Muscle of leg (tissue), 11 donors: ENCODE results near the gene FCHSD2. TPM values are rescaled to one million over a fixed set of nuclear protein-coding genes. Genes with fewer than 3 reads are reported as not detected.
"Not testable (repeated sequence)": the region's sequence is repeated elsewhere in the genome, so short reads cannot be mapped to it uniquely, and the experiment has no call there.

Experiments used
- DNase-seq: peaks from one replicate; pipeline ENCODE4 v3.0.0; 2013
- H3K27ac ChIP-seq: one replicate; pipeline ENCODE4 v1.5.1; 2013; ENCODE audit warnings: mild to moderate bottlenecking, low read length, control low read depth
- H3K27me3 ChIP-seq: one replicate; pipeline ENCODE4 v1.6.1; 2013; ENCODE audit warnings: low read length; ENCODE audit not compliant: control insufficient read depth, insufficient read depth
- H3K36me3 ChIP-seq: one replicate; pipeline ENCODE4 v1.6.1; 2013; ENCODE audit warnings: low read length; ENCODE audit not compliant: control insufficient read depth, insufficient read depth
- H3K4me1 ChIP-seq: one replicate; pipeline ENCODE4 v1.6.1; 2013; ENCODE audit warnings: low read length; ENCODE audit not compliant: control insufficient read depth, insufficient read depth
- H3K4me3 ChIP-seq: one replicate; pipeline ENCODE4 v1.5.1; 2013; ENCODE audit warnings: low read length, control low read depth
- H3K9me3 ChIP-seq: replicated peaks from 2 replicates; pipeline ENCODE4 v1.6.1; 2013; ENCODE audit warnings: low read depth, low read length; ENCODE audit not compliant: control insufficient read depth
- WGBS: methylation state at CpG from one replicate; pipeline ENCODE4 v1.1.5; 2013; ENCODE audit warnings: missing lambda C conversion rate; ENCODE audit not compliant: insufficient coverage; 5-methylcytosine and 5-hydroxymethylcytosine counted together
- polyA plus RNA-seq, 8 donors: library from polyadenylated mRNA; unstranded; fragments of 120-200 nt; gene quantifications; one replicate each; pipeline versions ENCODE4 v1.2.1 to v1.2.3, GENCODE V29; 2013; ENCODE audit warnings: inconsistent platforms in 1 of 8, low replicate concordance in 1 of 8; ENCODE audit not compliant: insufficient read length in 8 of 8, insufficient read depth in 1 of 8
- total RNA-seq: library from RNA; stranded (reverse); fragments of 120-200 nt; gene quantifications from one replicate; pipeline ENCODE4 v1.2.4, GENCODE V29; 2013

FCHSD2 gene
- total and polyA plus RNA-seq, 9 donors = 13.7 to 29.3 (median 24.2) TPM

DNA sequence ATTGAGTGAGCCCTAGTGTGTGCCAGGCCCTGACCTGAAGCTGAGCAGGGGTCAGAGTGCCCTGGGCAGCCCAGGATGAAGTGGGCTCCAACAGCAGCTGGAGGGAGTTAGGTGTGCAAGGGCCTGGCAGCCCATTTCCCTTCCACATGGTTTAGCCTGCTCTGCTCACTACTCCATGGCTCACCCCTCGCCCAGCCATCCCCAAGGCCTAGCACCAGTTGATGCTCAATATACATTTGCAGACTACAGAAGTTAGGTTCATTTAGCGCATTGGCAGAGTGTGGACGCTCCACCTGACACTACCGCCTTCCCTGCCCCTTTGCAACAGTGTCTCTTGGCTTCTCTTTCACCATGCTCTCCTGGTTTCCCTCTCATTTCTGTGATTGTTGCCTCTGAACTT is 324.2 kb downstream of the FCHSD2 start:
- Histone ChIP-seq H3K36me3 (peaks cover 17% of the 10 kb centered on the region), H3K9me3 (no peaks in the 10 kb centered on the region), H3K4me3 (no peak overlapping the region), H3K27me3 (no peaks in the 10 kb centered on the region), H3K4me1 (peaks cover 38% of the 10 kb centered on the region), H3K27ac (no peak overlapping the region)
- WGBS = 94% methylated on average over 4 of the region's 4 CpGs
- DNase-seq = no peak

- Histone ChIP-seq H3K27me3 (no peaks in the 10 kb centered on the region), H3K4me1 (peaks cover 37% of the 10 kb centered on the region), H3K4me3 (no peak overlapping the region), H3K27ac (no peak overlapping the region), H3K36me3 (peaks cover 17% of the 10 kb centered on the region), H3K9me3 (no peaks in the 10 kb centered on the region)
- 78% methylated on average over 5 of the region's 7 CpGs for WGBS
- no peak for DNase-seq
Observed at GRCh38 chr11:72816404-72816990, 325.6 kb downstream of the FCHSD2 start.

DNA sequence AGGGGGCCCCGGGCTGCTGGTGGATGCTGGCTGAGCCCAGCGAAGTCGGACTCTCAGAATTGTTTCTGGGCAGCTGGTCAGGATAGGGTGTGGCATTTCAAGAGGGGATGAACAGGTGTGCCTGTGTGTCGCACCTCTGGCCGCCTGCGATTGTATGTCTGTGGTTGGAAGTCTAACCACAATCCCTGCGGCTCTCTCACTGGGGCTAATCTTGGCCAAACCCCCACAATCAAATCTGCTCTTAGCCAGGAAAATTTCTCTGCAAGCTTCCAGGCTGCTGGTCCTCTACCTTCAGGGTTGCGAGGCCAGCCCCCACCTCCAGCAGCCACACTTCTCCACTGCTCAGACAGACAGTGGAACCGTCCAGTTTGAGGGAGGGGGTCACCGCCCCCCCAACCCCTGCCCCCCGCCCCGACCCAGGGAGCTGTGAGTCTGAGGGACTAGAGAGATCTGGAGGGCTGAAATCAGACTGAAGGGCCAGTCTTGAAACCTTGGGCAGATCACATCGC is 327.0 kb downstream of the FCHSD2 start:
- peaks cover 17% of the 10 kb centered on the region for H3K36me3 ChIP-seq
- no peak for DNase-seq
- no peaks in the 10 kb centered on the region for H3K27me3 ChIP-seq
- peak overlapping the region; percentile 89 for H3K27ac ChIP-seq
- WGBS = 30% methylated on average over 5 of the region's 13 CpGs
- peak overlapping the region; percentile 64 for H3K4me3 ChIP-seq
- no peaks in the 10 kb centered on the region for H3K9me3 ChIP-seq
- H3K4me1 ChIP-seq = peaks cover 30% of the 10 kb centered on the region

GRCh38 chr11:72814286-72815109 is 327.6 kb downstream of the FCHSD2 start, which contains the start of gene ATG16L2:
TSS of gene ATG16L2 (plus strand) at chr11:72814411. CDS start at chr11:72814446, 35 bp downstream.
- H3K9me3 ChIP-seq = no peaks in the 10 kb centered on the region
- peaks cover 17% of the 10 kb centered on the region for H3K36me3 ChIP-seq
- H3K27ac ChIP-seq = peak within 1 kb of the TSS; percentile 95
- under 1% methylated on average over 74 of the region's 75 CpGs for WGBS
- H3K27me3 ChIP-seq = no peaks in the 10 kb centered on the region
- DNase-seq = peak; percentile 94
- H3K4me1 ChIP-seq = peaks cover 30% of the 10 kb centered on the region
- peak within 1 kb of the TSS; percentile 64 for H3K4me3 ChIP-seq

DNA sequence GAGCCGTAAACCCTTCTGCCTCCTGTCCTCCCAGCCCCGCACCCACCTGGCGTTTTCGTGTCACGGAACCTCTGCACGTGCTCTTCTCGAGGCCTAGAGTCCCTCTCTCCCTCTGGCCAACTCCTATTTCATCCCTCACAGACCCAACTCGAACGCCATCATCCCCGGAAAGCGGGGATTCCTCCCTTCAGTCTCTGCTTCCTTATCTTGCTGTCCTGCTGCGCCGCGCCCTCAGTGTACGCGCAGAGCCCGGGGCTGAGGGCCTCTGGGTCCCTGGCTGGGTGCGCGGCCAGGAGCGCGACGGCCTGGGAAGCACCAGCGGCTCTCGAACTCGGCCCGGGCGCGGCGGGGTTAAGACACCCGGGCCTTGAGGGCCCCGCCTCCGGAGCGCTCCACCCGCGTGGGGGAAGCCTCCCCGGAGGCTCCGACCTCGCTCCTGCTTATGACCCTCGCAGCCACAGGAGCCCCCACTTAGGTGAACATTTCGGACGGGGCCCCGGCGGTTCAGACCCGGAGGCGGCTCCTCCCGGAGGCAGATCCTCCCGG is 328.3 kb downstream of the FCHSD2 start:
- DNase-seq = no peak
- no peaks in the 10 kb centered on the region for H3K27me3 ChIP-seq
- under 1% methylated on average over 44 of the region's 47 CpGs for WGBS
- peaks cover 16% of the 10 kb centered on the region for H3K36me3 ChIP-seq
- peak overlapping the region; percentile 95 for H3K27ac ChIP-seq
- H3K9me3 ChIP-seq = no peaks in the 10 kb centered on the region
- H3K4me3 ChIP-seq = peak overlapping the region; percentile 64
- peaks cover 30% of the 10 kb centered on the region for H3K4me1 ChIP-seq

DNA sequence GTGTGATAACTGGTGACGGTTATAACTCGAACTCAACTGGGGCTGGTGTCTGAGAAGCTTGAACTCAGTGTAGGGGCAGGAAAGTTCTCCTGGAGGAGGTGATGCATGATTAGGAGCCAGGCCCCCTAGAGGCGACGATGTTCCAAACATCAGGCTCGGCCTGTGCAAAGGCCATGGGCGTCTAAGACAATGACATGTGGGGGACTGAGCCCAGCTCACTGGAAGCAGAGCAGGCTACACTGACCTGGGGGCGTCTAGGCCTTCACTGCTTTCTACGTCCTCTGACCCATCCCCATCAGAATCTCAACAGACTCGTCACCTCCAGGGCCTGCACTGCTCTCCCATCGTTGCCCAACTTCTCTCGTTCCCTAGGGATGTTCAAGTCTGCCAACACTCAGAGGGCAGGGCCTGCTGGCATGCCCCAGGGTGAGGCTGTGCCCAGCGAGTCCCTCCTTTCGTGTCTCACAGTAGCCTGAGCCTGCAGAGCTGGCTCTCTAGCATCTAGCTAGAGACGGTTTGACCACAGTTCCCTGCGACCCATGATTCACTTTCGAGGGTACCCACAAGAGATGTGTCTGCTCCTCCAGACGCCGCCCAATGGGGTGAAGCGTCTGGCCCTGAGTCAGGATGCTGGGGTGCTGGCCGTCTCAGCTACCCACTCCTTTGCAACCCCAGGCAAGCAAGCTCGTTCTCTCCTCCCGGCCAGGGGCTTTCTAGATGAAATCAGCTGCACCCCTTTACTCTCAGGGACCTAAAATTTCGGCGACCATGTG is 329.0 kb downstream of the FCHSD2 start:
- H3K27ac ChIP-seq = peak overlapping the region; percentile 95
- no peaks in the 10 kb centered on the region for H3K27me3 ChIP-seq
- 33% methylated on average over 24 of the region's 24 CpGs for WGBS
- H3K4me1 ChIP-seq = peaks cover 30% of the 10 kb centered on the region
- peaks cover 13% of the 10 kb centered on the region for H3K36me3 ChIP-seq
- DNase-seq = no peak
- no peaks in the 10 kb centered on the region for H3K9me3 ChIP-seq
- peak overlapping the region; percentile 64 for H3K4me3 ChIP-seq

DNA sequence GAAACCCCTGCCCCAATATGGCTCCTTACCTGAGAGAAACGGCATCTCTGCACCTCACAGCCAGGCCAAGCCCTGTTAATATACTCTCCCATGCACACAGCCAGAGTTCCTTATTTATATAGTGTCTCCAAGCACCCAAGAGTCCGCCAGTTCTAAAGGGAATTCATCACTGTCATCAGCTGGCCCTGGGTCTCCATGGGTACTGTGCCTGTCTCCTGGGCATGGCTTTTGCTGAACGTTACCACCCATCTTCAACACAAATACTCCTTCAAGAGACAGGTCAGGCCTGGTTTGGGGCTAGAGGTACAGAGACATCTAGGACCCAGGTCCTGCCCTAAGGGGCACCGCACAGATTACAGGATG is 329.5 kb downstream of the FCHSD2 start:
- H3K36me3 ChIP-seq = peaks cover 8% of the 10 kb centered on the region
- H3K9me3 ChIP-seq = no peaks in the 10 kb centered on the region
- no peak overlapping the region for H3K4me3 ChIP-seq
- no peak overlapping the region for H3K27ac ChIP-seq
- DNase-seq = no peak
- no peaks in the 10 kb centered on the region for H3K27me3 ChIP-seq
- 79% methylated on average over 2 of the region's 4 CpGs for WGBS
- H3K4me1 ChIP-seq = peaks cover 30% of the 10 kb centered on the region

- WGBS = 100% methylated on average over 2 of the region's 10 CpGs
- peaks cover 30% of the 10 kb centered on the region for H3K4me1 ChIP-seq
- not testable (repeated sequence) for DNase-seq, H3K36me3 ChIP-seq, H3K27me3 ChIP-seq, H3K27ac ChIP-seq, H3K9me3 ChIP-seq, H3K4me3 ChIP-seq
Observed at GRCh38 chr11:72811686-72812085, 330.4 kb downstream of the FCHSD2 start.

- Histone ChIP-seq H3K27me3 (no peaks in the 10 kb centered on the region), H3K9me3 (no peaks in the 10 kb centered on the region), H3K36me3 (peaks cover 4% of the 10 kb centered on the region), H3K4me1 (peaks cover 10% of the 10 kb centered on the region), H3K4me3 (no peak overlapping the region), H3K27ac (no peak overlapping the region)
- 60% methylated on average over 1 of the region's 4 CpGs for WGBS
- DNase-seq = no peak
Observed at GRCh38 chr11:72808331-72808798, 333.8 kb downstream of the FCHSD2 start.
